HEK293T (cell line): ENCODE data around the gene FASTKD1.
"Not testable (repeated sequence)": the region's sequence is repeated elsewhere in the genome, so short reads cannot be mapped to it uniquely, and the experiment has no call there.

Source experiments
- CTCF ChIA-PET: fragments of 350-600 bp; formaldehyde crosslinking; extraction: SDS; loops from one replicate; lab custom pipeline; 2021; ENCODE audit warnings: antibody characterized with exemption, inconsistent platforms; lab: Yijun Ruan, JAX
- POLR2A ChIA-PET: fragments of 350-600 bp; formaldehyde crosslinking; extraction: SDS; loops from one replicate; lab custom pipeline; 2020; ENCODE audit warnings: antibody characterized with exemption, inconsistent platforms; lab: Yijun Ruan, JAX
- DNase-seq: peaks from one replicate; pipeline ENCODE4 v3.0.0; 2012; ENCODE audit warnings: mixed read lengths; ENCODE audit errors: extremely low spot score
- ARNT ChIP-seq: fragments of 450-650 bp; IDR thresholded peaks from 2 replicates; pipeline ENCODE4 v1.6.1; 2017; ENCODE audit warnings: mild to moderate bottlenecking
- BHLHE40 ChIP-seq: fragments of 450-650 bp; IDR thresholded peaks from 2 replicates; pipeline ENCODE4 v1.6.1; 2016; ENCODE audit warnings: mild to moderate bottlenecking, moderate library complexity, borderline replicate concordance
- CTBP1 ChIP-seq: fragments of 450-650 bp; IDR thresholded peaks from 2 replicates; pipeline ENCODE4 v1.6.1; 2016; ENCODE audit warnings: borderline replicate concordance
- ELF4 ChIP-seq: fragments of 450-650 bp; IDR thresholded peaks from 2 replicates; pipeline ENCODE4 v1.6.1; 2017; ENCODE audit warnings: antibody characterized with exemption
- FOXA1 ChIP-seq: fragments of 450-650 bp; IDR thresholded peaks from 2 replicates; pipeline ENCODE4 v1.6.1; 2016; ENCODE audit warnings: mild to moderate bottlenecking
- FOXK2 ChIP-seq: fragments of 450-650 bp; IDR thresholded peaks from 2 replicates; pipeline ENCODE4 v1.6.1; 2016; ENCODE audit warnings: mild to moderate bottlenecking
- FOXM1 ChIP-seq: fragments of 450-650 bp; IDR thresholded peaks from 2 replicates; pipeline ENCODE4 v1.6.1; 2017; ENCODE audit warnings: mild to moderate bottlenecking, borderline replicate concordance
- HDGF ChIP-seq: fragments of 450-650 bp; IDR thresholded peaks from 2 replicates; pipeline ENCODE4 v1.6.1; 2017; ENCODE audit warnings: antibody characterized with exemption, borderline replicate concordance
- L3MBTL2 ChIP-seq: fragments of 450-650 bp; conservative IDR thresholded peaks from 2 replicates; pipeline ENCODE4 v1.6.1; 2016; ENCODE audit warnings: mild to moderate bottlenecking
- LEF1 ChIP-seq: fragments of 450-650 bp; IDR thresholded peaks from 2 replicates; pipeline ENCODE4 v1.6.1; 2017; ENCODE audit warnings: mild to moderate bottlenecking, borderline replicate concordance
- PKNOX1 ChIP-seq: fragments of 450-650 bp; IDR thresholded peaks from 2 replicates; pipeline ENCODE4 v1.6.1; 2016
- SP1 ChIP-seq: fragments of 450-650 bp; IDR thresholded peaks from 2 replicates; pipeline ENCODE4 v1.6.1; 2017
- SUZ12 ChIP-seq: fragments of 450-650 bp; IDR thresholded peaks from 2 replicates; pipeline ENCODE4 v1.6.1; 2016; ENCODE audit warnings: mild to moderate bottlenecking
- TARDBP ChIP-seq: fragments of 450-650 bp; IDR thresholded peaks from 2 replicates; pipeline ENCODE4 v1.6.1; 2016
- ZNF384 ChIP-seq: fragments of 450-650 bp; IDR thresholded peaks from 2 replicates; pipeline ENCODE4 v1.6.1; 2016

FASTKD1 gene

GRCh38 chr2:169573160-169573973, at the start of gene FASTKD1:
Gene FASTKD1, minus strand, starts transcription at chr2:169573865. Its CDS starts 1,836 bp downstream, at chr2:169572029.
- DNase-seq = peak; percentile 84
- ChIA-PET POLR2A (interaction anchor here (0.6 to 2.0 kb wide), 4 partner anchors 11 to 121 kb away, joined by 3 to 19 read pairs (median 4); partner anchors contain the start of genes BBS5, CFAP210, PHOSPHO2 and PPIG), CTCF (interaction anchor here (0.6 kb wide), 1 partner anchor 191 kb away, joined by 3 read pairs; no protein-coding TSS in a partner anchor)
- TF ChIP-seq SUZ12 = peak; percentile 75; the same call in 1 of the 2 replicates
- TF ChIP-seq ARNT = no peak
- TF ChIP-seq ELF4 = peak; percentile 80
- TF ChIP-seq SP1 = no peak
- TF ChIP-seq L3MBTL2 = peak; percentile 78
- TF ChIP-seq PKNOX1 = peak; percentile 88

GRCh38 chr2:169623235-169623634, 49.6 kb upstream of the FASTKD1 start:
- DNase-seq = no peak
- TF ChIP-seq ELF4 (no peak), ZNF384 (no peak), HDGF (no peak), FOXA1 (no peak), SUZ12 (no peak), LEF1 (no peak), SP1 (no peak), FOXK2 (no peak), FOXM1 (no peak), PKNOX1 (no peak), BHLHE40 (no peak), ARNT (no peak)
- ChIA-PET POLR2A (no interaction called here), CTCF (no interaction called here)

GRCh38 chr2:169620509-169620908, 46.8 kb upstream of the FASTKD1 start:
- ChIA-PET CTCF (no interaction called here), POLR2A (no interaction called here)
- TF ChIP-seq BHLHE40 = no peak
- no peak for TF ChIP-seq FOXM1
- no peak for TF ChIP-seq HDGF
- TF ChIP-seq PKNOX1 = no peak
- TF ChIP-seq FOXA1 = no peak
- no peak for TF ChIP-seq LEF1
- no peak for TF ChIP-seq ZNF384
- no peak for TF ChIP-seq SUZ12
- TF ChIP-seq L3MBTL2 = no peak
- TF ChIP-seq FOXK2 = no peak
- no peak for TF ChIP-seq CTBP1
- no peak for DNase-seq

GRCh38 chr2:169619946-169620345, 46.3 kb upstream of the FASTKD1 start:
- TF ChIP-seq L3MBTL2 = no peak
- no peak for TF ChIP-seq ZNF384
- no peak for TF ChIP-seq CTBP1
- TF ChIP-seq TARDBP = no peak
- no peak for TF ChIP-seq LEF1
- TF ChIP-seq PKNOX1 = no peak
- CTCF ChIA-PET = no interaction called here
- DNase-seq = no peak
- POLR2A ChIA-PET = no interaction called here

GRCh38 chr2:169615982-169616381, 42.3 kb upstream of the FASTKD1 start:
- POLR2A ChIA-PET, DNase-seq, CTCF ChIA-PET: not testable (repeated sequence)

- ChIA-PET POLR2A (no interaction called here), CTCF (interaction anchor here (0.6 kb wide), 1 partner anchor 22 kb away, joined by 3 read pairs; no protein-coding TSS in a partner anchor)
- no peak for DNase-seq
- TF ChIP-seq SUZ12 = no peak
- no peak for TF ChIP-seq L3MBTL2
- no peak for TF ChIP-seq ARNT
- TF ChIP-seq LEF1 = no peak
- TF ChIP-seq ZNF384 = no peak
Measured at GRCh38 chr2:169613876-169614275, 40.2 kb upstream of the FASTKD1 start.
